ENCODE results near the gene CCDC85C.

CCDC85C gene

DNA sequence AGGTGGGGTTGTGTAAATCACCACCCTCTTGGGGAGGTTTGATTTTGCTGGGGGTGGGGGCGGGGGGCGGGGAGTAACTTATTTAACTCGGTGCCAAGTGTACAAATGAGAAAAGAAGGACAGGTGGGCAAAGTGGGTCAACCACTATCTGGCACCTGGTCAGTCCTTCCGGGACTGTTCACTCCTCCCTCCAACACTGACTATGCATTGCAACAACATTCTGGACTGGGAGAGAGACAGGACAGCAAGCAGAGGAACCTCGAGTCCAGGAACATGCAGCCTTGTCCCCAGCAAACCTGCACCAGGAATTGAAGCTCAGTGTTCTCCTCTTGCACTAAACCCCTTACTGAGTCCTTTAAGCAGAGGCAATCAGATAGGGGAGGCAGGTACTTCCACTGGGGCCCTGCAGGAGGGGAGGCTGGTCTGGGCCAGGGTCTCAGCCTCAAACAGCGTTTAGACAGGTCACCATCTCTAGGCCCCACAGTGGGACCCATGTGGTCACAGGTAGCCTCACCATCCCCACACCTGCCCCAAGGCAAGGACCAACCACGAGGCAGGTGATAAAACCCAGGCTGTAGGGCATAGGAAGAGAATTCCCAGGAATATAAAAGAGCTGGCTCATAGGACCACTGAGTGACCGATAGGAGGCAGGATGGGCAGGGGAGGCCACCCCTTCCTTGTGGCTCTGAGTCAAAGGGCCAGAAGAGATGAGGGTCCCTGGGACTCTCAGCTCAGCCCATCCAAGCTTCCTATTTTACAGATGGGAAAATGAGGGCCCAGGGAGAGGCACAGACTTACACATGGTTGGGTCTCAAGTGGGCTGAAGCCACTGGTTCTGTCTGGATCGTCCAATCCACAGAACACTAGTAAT is 9.8 kb downstream of the CCDC85C start:
- H3K36me3 ChIP-seq = no peaks in the 10 kb centered on the region
- no peak overlapping the region for H3K4me3 ChIP-seq (ENCODE audit: low read depth in 1 of 2, low read length in 1 of 2)
- no peaks in the 10 kb centered on the region for H3K4me1 ChIP-seq (ENCODE audit: control insufficient read depth in 1 of 2, insufficient read depth in 1 of 2, low read depth in 1 of 2, low read length in 1 of 2)
- no peak overlapping the region for H3K27ac ChIP-seq
- H3K9me3 ChIP-seq = no peaks in the 10 kb centered on the region
- H3K27me3 ChIP-seq = peaks cover 18% of the 10 kb centered on the region
- TF ChIP-seq, protein P1, sequence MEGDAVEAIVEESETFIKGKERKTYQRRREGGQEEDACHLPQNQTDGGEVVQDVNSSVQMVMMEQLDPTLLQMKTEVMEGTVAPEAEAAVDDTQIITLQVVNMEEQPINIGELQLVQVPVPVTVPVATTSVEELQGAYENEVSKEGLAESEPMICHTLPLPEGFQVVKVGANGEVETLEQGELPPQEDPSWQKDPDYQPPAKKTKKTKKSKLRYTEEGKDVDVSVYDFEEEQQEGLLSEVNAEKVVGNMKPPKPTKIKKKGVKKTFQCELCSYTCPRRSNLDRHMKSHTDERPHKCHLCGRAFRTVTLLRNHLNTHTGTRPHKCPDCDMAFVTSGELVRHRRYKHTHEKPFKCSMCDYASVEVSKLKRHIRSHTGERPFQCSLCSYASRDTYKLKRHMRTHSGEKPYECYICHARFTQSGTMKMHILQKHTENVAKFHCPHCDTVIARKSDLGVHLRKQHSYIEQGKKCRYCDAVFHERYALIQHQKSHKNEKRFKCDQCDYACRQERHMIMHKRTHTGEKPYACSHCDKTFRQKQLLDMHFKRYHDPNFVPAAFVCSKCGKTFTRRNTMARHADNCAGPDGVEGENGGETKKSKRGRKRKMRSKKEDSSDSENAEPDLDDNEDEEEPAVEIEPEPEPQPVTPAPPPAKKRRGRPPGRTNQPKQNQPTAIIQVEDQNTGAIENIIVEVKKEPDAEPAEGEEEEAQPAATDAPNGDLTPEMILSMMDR (IDR thresholded peaks at IDR 0.05) = no peak

DNA sequence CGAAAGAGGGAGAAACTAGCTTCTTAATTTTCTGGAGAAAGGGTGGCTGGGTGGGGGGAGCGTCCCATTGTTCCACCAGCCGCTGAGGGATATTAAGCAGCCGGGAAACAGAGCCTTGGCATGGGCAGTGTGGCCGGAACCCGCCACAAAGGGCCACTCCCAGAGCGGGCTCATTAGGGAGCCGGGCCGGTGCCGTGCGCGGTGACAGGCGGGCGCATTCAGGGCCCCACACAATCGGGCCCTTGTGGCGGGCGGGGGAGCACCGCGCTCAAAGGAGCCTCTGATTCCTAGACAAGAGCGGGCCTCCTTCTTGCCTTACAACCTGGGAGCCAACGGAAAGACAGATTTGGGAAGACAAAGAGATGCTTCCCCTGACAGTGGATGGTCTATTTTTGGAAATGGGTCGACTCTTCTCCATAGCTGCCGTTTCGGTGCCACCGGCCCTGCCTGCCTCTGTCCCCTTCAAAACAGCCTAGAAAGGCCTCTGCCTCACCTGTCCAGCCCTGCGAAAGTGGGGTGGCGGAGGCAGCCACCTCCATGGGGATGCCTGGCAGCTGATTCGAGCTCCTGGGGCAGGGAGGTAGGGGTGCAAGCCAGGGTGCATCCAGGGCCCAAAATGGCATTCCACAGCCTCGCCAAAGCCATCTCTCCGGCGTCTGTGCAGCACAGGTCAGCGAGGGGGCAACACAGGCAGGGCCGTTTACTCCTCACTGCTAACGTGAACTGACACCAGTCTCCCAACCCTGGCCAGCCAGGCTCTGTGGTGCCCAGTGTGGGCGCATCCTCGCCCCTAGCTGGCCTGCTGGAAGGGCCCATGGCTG is 10.9 kb downstream of the CCDC85C start:
- no peaks in the 10 kb centered on the region for H3K36me3 ChIP-seq
- H3K27me3 ChIP-seq = peaks cover 10% of the 10 kb centered on the region
- no peaks in the 10 kb centered on the region for H3K4me1 ChIP-seq (ENCODE audit: control insufficient read depth in 1 of 2, insufficient read depth in 1 of 2, low read depth in 1 of 2, low read length in 1 of 2)
- no peaks in the 10 kb centered on the region for H3K9me3 ChIP-seq
- no peak overlapping the region for H3K27ac ChIP-seq
- TF ChIP-seq, protein P1 (IDR thresholded peaks at IDR 0.05) = no peak
- H3K4me3 ChIP-seq (ENCODE audit: low read depth in 1 of 2, low read length in 1 of 2) = no peak overlapping the region

- Histone ChIP-seq H3K27me3 (peaks cover 10% of the 10 kb centered on the region), H3K27ac (no peak overlapping the region), H3K36me3 (no peaks in the 10 kb centered on the region), H3K4me1 (ENCODE audit: control insufficient read depth in 1 of 2, insufficient read depth in 1 of 2, low read depth in 1 of 2, low read length in 1 of 2) (no peaks in the 10 kb centered on the region), H3K4me3 (ENCODE audit: low read depth in 1 of 2, low read length in 1 of 2) (no peak overlapping the region), H3K9me3 (no peaks in the 10 kb centered on the region)
- TF ChIP-seq, protein P1 (IDR thresholded peaks at IDR 0.05) = no peak
Observed at GRCh38 chr14:99592394-99592793, 11.6 kb downstream of the CCDC85C start.

- Histone ChIP-seq H3K4me3 (ENCODE audit: low read depth in 1 of 2, low read length in 1 of 2) (no peak overlapping the region), H3K27ac (no peak overlapping the region), H3K36me3 (no peaks in the 10 kb centered on the region), H3K27me3 (peaks cover 10% of the 10 kb centered on the region), H3K4me1 (ENCODE audit: control insufficient read depth in 1 of 2, insufficient read depth in 1 of 2, low read depth in 1 of 2, low read length in 1 of 2) (no peaks in the 10 kb centered on the region), H3K9me3 (no peaks in the 10 kb centered on the region)
- TF ChIP-seq, protein P1 (IDR thresholded peaks at IDR 0.05) = no peak
Observed at GRCh38 chr14:99590746-99591555, 13.1 kb downstream of the CCDC85C start.

Data from neutrophil (primary cell).